HG03520 (cell line): Measurements from ENCODE around the gene PDLIM1.

Experiments
- ATAC-seq: cut with Tn5 transposase; IDR thresholded peaks from one replicate; pipeline ENCODE4 v1.9.1; 2021; ENCODE audit warnings: mild to moderate bottlenecking, moderate library complexity; ENCODE audit not compliant: unreplicated experiment

Gene PDLIM1

GRCh38 chr10:95289003-95289920, 1.5 kb downstream of the PDLIM1 start:
- no peak for ATAC-seq

GRCh38 chr10:95288303-95288702, 2.5 kb downstream of the PDLIM1 start:
- no peak for ATAC-seq

- ATAC-seq, result no peak
Measured at GRCh38 chr10:95287281-95287680, 3.5 kb downstream of the PDLIM1 start.

- ATAC-seq, result no peak
Measured at GRCh38 chr10:95286707-95287106, 4.1 kb downstream of the PDLIM1 start.

GRCh38 chr10:95285556-95285955, 5.2 kb downstream of the PDLIM1 start:
- ATAC-seq, result no peak

GRCh38 chr10:95284807-95285206, 6.0 kb downstream of the PDLIM1 start:
- ATAC-seq, result no peak

- no peak for ATAC-seq
Measured at GRCh38 chr10:95282107-95282506, 8.7 kb downstream of the PDLIM1 start.

- no peak for ATAC-seq
Measured at GRCh38 chr10:95281206-95281605, 9.6 kb downstream of the PDLIM1 start.

GRCh38 chr10:95280637-95281036, 10.2 kb downstream of the PDLIM1 start:
- no peak for ATAC-seq

GRCh38 chr10:95279042-95279820, 11.6 kb downstream of the PDLIM1 start:
- ATAC-seq, result no peak

- ATAC-seq, result no peak
Measured at GRCh38 chr10:95278061-95278988, 12.5 kb downstream of the PDLIM1 start.

- ATAC-seq, result no peak
Measured at GRCh38 chr10:95277614-95278013, 13.2 kb downstream of the PDLIM1 start.

GRCh38 chr10:95277201-95277570, 13.6 kb downstream of the PDLIM1 start:
- no peak for ATAC-seq

- ATAC-seq, result no peak
Measured at GRCh38 chr10:95276367-95277200, 14.2 kb downstream of the PDLIM1 start.

- ATAC-seq, result no peak
Measured at GRCh38 chr10:95275726-95276366, 15.0 kb downstream of the PDLIM1 start.

- ATAC-seq, result no peak
Measured at GRCh38 chr10:95273393-95274312, 17.1 kb downstream of the PDLIM1 start.

- ATAC-seq, result no peak
Measured at GRCh38 chr10:95268438-95268837, 22.4 kb downstream of the PDLIM1 start.

GRCh38 chr10:95267251-95267650, 23.6 kb downstream of the PDLIM1 start:
- no peak for ATAC-seq
